GM18861 (cell line): ENCODE measurements around the gene GSAP.
A peak's percentile ranks its signal among the peaks of the same experiment; 100 is the strongest.

ENCODE experiments used
- ATAC-seq: cut with Tn5 transposase; IDR thresholded peaks from one replicate; pipeline ENCODE4 v1.9.1; 2021; ENCODE audit not compliant: unreplicated experiment

The GSAP gene

DNA sequence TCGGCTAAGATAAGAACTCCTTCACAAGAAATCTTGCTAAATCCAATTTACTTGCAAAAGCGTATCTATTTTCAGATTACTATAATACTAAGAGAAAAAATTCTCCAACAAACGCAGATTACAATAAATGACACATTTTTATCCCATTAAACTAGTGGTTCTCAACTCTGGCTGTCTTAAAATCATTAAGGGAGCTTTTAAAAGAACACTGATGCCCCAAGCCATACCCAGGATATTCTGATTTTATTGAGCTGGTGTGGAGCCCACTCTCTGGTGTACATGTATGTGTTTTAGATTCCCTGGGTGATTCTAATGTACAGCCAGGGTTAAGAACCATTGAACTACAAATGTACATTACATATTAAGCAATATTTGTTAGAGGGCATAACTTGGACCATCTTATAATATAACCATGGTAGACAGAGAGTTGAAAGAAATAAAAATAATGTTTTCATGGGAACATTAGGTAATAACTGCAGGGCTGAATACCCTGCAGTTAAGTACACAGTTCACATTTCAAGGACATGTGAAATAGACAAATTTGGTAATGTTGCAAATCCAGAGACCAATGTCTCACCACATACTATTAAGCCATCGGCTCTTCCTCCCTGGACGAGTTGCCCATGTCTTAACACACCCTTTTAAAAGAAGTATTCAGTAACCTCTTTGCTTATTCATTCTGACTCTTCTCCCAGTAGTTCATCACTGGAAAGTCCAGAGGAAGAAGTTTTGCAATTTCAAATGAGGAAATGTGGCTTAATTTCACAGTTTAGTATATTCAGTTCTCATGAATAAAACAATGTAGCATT, 6.2 kb downstream of the GSAP start:
- no peak for ATAC-seq

DNA sequence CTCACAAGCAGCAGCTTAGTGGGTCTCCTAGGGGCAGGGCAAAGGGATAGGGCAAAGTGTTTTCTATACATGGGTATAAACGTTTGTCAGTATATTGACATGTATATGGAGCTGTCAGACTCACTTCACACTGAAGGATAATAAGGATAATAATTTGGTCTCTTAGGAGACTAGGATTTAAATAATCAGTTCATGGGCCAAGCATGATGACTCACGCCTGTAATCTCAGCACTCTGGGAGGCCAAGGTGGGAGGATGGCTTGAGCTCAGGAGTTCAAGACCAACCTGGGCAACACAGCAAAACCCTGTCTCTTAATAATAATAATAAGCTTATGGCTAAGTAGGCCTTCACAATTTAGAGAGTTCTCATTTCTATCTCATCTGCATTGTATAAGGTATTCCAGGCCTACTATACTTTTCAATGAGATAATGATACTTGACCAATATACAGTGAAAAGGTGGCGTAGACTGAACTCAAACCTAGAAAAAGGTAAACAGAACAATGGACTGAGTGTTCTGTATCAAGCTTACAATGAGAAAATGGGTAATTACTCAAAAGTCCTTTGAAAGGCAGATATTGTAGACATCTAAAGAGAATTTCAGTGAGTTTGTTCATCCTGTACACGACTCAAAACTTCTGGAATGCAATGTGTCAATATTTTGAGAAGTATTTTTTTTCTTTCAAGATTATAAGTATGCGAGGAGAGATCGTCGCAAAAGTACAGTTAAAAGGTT, 7.0 kb downstream of the GSAP start:
- no peak for ATAC-seq

DNA sequence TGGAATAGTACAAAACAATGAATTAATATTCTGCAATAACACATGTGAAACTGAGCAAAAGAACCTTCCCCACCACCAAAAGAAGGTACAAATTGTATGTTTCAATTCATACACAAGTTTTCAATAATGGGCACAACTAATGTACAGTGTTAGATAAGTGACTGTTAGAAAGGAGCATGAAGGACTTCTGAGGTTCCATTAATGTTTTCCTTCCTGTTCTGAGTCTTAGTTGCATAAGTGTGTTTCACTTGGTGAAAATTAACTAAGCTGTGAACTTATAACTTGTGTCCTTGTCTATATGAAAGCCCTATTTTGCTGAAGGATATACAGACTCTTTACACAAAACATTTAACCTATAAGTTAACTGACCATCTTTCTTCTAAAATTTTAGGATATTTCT, 8.2 kb downstream of the GSAP start:
- peak; percentile 55 for ATAC-seq

DNA sequence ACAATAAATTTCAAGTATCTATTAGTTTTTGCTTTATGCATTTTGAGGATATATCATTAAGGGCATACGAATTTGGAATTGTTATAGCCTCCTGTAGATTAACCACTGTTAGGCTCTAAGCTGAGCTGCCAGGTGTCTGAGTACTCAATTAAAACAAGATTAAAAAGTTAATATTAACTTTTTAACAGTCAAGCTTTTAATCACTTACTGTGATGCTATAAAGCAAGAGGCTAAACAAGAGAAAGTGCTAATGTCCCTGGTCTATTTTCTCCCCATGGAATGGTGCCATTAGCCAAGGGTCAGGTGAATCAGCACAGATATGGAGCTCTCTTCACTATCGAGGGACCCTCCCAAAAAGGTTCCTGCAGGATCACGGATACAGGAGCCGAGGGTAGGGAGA, 9.7 kb downstream of the GSAP start:
- ATAC-seq = no peak

DNA sequence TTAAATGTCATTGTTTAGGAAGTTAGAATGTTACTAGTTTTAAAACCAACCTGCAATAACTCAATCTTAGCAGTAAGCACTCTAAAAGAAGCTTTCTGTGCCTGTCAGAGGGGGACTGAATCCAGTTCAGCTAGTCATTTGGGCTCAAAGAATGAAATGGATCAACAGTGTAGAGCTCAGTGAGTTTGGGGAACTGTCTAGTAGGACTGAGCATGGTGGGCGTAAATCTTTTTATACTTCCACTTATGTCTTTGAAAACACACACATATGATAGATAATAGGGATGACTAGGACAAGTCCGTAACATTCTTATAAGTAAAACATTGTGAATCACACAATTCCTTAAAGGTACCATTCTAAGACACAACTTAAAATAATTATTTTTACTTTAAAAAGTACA, 11.5 kb downstream of the GSAP start:
- ATAC-seq = no peak

DNA sequence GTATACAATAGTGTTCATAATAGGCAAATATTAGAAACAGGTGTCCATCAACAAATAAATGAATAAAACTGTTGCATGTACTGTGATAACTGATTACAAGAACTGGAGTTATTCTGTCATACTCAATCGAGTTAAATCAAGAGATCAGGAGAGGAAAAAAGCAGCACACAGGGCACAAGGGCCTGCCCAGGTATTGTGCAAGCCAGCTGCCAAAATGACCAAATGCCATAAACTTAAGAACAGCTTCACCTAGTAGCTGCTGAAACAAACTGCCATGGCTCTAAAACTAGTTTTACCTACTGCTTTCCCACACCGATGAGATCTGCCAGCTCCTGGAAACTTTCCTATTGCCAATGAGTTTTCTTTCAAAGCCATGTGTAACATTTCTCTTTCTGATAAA, 12.2 kb downstream of the GSAP start:
- ATAC-seq = no peak

DNA sequence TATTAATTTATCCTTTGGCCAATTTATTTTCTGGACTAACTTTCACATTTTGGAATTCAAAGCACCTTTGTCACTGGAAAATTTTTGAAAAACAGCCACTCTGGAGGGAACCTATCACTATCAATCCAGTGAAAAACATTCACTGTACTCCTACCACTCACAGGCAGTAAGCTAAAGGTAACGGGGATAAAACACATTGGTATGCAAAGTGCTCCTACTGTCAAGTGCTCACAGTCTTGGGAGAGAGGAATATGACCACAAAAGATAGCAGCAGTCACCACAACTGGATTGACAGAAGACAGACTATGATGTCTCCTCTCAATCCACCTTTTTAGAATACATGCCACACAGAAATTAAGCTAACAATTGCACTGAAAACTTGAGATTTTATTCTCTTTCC, 13.3 kb downstream of the GSAP start:
- no peak for ATAC-seq

DNA sequence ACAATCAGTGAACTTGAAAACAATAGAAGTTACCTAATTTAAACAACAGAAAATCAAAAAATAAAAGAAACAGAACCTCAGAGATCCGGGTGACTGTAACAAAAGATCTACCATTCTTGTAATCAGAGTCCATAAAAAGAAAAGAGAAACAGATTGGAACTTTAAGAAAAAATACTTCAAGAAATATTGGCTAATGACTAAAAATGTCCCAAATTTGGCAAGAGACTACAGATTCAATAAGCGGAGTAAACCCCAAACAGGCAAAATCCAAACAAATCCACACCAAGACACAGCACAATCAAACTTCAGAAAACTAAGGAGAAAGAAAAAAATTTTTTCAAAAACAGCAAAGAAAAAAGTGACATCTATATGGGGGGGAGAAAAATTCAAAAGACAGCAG, 15.1 kb downstream of the GSAP start:
- ATAC-seq = no peak

DNA sequence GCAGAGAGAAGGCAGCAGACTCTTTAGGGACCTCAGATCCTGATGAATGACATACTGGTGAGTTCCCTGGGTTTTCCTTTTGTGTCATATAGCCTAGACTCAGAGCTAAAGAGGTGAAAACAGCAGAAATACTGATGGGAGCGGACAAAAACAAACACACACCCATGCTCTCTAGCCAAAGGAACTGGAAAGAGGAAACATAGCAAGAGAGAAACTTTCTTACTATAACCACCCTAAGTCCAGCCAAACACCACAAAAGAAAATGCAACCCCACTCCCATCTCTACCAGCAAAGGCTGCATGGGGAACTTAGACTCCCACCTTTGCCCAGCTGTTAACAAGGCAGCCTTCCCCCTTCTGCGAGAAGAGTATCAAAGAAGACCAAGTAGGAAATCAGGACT, 16.3 kb downstream of the GSAP start:
- ATAC-seq = no peak

DNA sequence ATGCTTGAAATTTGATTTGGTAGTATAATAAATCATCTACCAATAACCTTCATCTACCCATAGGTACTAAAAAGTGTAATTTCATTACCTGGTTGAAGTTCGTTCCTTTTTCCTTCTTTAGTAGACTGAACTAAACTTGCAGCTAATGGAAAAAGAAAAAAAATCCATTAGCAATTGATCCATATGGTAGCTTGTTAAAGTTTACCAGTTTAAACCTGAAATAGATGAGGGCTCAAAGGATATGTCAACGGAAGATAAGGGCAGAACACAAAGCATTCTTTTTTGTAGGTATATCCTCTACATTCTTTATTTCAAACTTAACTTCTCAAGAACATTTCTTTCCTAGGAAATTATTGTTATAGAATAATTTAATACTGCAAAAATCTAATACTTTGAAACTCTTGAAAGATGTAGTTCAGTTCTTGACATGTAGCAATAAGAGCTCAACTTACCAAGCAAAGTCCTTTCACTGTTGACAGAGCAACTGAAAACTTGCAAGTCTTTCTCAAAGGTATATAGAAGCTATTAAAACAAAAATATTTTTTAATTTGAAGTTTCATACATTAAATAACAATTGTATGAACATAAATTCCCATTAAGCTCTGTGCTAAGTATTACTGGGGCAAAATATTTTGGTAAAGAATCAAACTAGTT, 19.1 kb downstream of the GSAP start:
- ATAC-seq = no peak

DNA sequence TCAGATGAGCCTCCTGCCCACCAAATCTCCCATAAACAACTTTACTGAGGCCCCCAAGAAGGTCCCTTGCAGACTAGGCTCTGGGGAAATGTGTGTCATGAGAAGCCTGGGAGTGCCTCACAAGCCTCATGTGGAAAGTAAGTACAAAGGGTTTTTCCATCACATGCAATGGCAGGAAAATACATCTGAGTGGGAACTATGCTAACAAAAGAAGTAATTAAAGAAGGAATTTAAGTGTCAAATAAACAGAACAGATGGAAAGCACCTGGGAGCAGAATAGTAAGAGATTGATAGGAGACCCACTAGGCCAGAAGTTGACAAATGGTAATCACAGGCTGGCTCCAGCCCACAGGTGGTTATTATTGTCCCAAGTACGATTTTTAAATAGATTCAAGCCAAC, 20.5 kb downstream of the GSAP start:
- no peak for ATAC-seq

DNA sequence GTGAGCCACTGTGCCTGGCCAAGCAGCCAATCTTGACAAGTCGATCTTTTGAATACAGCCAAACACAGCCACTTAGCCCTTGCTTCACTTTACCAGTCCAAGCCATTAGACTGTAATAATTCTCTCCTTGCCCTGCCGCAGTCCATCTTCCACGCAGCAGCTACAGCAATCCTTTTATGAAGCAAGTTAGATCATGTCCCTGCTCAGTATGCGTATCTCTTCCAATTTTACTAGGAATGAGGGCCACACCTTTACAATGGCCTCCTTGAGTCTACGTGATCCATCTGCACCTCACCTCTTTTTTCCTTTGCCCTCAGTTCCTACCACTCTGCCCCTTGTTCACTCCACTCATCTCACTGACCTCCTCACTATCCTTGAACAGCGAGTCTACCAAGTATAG, 22.2 kb downstream of the GSAP start:
- ATAC-seq = no peak

DNA sequence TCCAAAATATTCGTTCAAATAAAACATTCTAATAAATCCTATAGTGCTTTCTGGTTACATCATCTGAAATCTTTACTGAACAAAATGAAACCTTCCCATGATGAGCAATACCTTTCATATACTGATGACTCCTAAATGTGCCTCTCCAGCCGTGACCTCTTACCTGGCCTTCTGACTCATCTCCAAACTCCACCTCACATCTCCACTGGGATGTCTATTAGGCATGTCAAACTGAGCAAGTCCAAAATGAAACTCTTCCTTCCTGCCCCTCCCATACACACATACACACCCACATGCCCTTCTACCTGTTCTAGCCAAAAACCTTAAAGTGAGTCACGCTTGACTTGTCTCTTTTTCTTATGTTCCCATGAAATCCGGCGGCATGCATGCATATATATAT, 22.9 kb downstream of the GSAP start:
- peak; percentile 91 for ATAC-seq

DNA sequence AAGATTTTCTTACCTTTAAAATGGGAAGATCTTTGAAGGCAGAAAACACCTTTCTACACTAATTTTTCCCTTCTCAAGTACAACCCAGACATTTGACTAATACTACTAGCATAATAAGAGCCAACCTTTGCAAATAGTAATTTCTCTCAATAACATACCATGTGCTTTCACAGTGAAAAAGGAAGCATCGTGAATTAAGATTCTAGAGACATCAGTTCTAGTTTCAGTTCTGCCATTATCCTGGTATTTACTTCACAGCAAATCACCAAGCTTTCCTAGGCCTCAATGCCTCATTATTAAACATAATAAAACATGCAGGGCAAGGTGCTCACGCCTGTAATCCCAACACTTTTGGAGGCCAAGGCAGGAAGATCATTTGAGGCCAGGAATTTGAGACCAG, 24.9 kb downstream of the GSAP start:
- ATAC-seq = peak; percentile 51

DNA sequence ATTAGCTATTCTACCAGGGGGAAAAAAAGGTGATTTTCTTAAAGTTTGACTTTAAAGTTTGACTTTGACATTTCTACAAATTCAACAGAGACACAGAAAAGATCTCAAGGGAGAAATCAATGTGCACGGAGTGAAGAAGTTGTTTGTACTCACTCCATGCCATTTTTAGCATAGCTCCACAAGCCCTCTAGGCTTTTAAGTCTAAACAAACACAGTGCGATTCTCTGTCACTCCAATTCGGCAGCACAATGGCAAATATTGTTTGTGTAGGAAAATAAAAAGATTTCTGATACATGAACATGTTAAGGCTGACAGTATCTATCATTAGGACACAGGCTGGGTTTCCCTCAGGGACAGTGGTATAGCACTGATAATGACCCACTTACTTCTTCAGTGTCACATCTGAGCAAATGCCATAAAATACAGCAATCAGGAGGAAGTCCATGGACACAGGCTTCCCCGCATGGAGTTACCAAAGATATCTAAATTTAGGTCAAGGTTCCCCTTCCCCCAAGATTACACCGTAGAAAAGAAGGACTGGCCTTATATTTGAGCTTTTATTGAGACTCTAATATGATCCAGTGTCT, 28.0 kb downstream of the GSAP start:
- no peak for ATAC-seq

DNA sequence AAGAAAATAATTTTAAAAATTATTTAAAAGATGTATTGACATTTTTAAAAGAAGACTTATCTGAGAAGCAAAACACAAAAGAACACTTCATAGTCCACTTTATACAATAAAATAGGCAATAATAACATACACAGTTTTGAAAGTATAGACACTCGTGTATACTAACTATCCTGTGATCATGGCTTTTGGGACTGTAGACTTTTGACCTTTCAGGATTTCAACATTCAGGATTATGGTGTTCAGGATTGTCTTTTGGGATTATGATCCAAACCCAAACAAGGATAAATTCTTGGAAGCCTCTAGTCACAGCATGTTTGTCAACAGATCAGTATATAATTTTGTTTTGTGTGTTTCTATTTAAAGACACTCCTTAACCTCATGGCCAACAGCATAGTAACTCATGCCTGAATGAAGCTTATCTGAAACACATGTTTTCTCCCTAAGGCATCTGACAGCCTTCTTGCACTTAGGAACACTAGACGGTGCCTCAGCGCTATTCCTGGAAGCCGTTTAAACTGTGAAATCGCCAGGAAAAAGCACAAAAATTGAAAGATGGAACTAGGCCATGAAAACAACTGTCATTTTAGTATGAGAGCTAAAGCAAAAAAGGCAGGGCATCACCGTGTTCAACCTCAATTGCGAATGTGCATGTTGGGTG, 29.9 kb downstream of the GSAP start:
- no peak for ATAC-seq

DNA sequence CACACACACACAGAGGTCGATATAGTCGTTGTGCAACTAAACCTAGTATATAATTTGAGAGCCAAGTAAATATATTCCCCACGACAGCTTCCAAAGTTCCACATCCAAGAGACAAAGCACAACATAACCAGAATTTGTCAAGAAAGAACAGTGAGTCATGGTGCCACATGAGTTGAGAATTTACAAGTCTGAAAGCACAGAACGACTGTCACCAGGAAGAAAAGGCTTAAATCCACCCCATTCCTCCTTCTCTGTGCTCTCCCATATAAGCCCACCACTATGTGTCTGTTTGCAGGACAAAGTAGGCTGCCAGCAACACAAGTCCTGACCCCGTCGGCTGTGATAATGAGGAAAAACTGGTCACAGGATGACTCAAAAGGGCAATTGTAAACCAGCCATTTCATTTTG, 32.8 kb downstream of the GSAP start:
- ATAC-seq = no peak

DNA sequence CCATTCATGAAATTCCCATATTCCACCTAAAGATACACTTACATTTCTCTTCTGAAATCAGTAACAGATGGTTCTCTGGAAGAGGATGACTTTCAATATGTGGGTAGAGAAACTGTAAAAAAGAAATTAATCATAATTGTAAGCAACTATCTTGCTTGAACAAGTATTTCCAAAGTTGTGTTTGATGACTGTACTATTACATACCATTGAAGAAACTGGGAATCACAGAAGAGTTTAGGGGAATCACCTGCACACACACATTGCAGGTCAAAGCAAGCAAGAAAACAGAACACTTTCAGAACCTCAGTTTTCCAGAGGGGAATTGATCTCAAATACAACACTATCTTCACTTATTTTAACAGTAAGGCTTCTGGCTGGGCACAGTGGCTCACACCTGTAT, 33.6 kb downstream of the GSAP start:
- no peak for ATAC-seq

DNA sequence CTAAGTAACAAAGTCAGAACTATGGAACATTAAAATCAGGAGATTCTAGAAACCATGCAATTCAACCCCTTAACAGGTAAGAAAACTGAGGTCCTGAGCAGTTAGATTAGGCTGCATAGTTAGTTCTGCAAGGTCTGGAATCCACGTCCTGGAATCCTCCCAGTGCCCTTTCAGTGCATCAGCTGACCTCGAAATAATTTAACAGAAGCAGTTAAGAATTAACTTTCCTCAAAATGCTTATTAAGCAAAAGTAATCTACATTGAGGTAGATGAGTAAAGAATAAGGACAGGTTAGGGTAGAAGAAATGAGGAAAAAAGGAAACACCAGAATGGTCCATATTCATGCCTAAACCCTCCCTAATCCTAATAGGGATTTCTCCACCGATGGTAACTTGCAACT, 37.6 kb downstream of the GSAP start:
- ATAC-seq = no peak

DNA sequence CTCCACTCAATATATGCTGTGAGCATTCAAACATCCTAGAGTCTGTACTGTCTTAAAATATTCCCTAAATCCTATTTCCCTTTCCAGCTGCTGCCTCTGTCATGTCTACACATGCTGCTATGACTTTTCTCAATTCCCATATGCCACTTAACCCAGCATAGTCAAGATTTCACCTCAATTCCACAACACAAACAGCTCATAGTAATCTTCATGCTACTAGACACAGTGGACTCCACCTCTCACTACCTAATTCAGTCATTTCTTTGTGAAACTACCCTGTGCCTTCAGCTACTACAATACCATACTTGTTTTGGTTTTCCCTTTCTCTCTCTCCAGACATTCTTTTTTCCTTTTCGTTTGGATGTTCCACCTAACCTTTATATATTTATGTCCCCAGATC, 45.5 kb downstream of the GSAP start:
- no peak for ATAC-seq

DNA sequence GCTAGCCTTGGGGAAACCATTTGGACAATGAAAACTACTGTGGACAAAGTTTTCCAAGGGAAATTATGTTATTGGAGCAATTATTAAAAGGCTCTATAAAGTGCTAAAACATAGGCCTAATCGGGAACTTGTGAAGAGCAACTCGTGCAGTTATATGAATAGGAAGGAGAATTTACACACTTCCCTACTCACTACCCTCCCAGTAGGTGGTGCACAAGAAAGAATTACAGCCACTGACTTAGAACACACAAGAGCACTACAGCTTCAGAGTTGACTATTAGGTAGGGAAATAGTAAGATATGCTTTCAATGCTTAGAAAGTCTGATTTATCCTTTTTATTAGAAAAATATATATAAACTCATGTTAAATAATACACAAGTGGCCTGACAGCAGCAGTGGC, 47.2 kb downstream of the GSAP start:
- no peak for ATAC-seq
